ACC112 (cell line): ENCODE data around the gene MYCN.
"Not testable (repeated sequence)": the region's sequence is repeated elsewhere in the genome, so short reads cannot be mapped to it uniquely, and the experiment has no call there.

Experiments
- H2AFZ ChIP-seq: fragments of 200-600 bp; sonication (generic); one replicate; pipeline ENCODE4 v1.6.0; 2017; ENCODE audit warnings: antibody characterized with exemption, low read length; ENCODE audit not compliant: unreplicated experiment
- H3K27ac ChIP-seq: fragments of 200-600 bp; sonication (generic); 2 replicates; pipeline ENCODE4 v1.5.1; 2014; ENCODE audit warnings: low read depth, mild to moderate bottlenecking, antibody characterized with exemption, low read length, moderate library complexity
- H3K27me3 ChIP-seq: fragments of 200-600 bp; sonication (generic); 2 replicates; pipeline ENCODE4 v1.6.1; 2014; ENCODE audit warnings: mild to moderate bottlenecking, antibody characterized with exemption, low read length, moderate library complexity, mixed read lengths; ENCODE audit not compliant: insufficient read depth
- H3K36me3 ChIP-seq: fragments of 200-600 bp; sonication (generic); 2 replicates; pipeline ENCODE4 v1.6.1; 2016; ENCODE audit warnings: mild to moderate bottlenecking, antibody characterized with exemption, low read length, moderate library complexity, mixed read lengths; ENCODE audit not compliant: insufficient read depth
- H3K4me1 ChIP-seq: fragments of 200-600 bp; sonication (generic); one replicate; pipeline ENCODE4 v1.6.1; 2016; ENCODE audit warnings: low read length, mixed read lengths; ENCODE audit not compliant: insufficient read depth, unreplicated experiment, control insufficient read depth
- H3K4me3 ChIP-seq: fragments of 200-600 bp; sonication (generic); 2 replicates; pipeline ENCODE4 v1.5.1; 2014; ENCODE audit warnings: mild to moderate bottlenecking, low read depth, low read length
- H3K79me2 ChIP-seq: fragments of 200-600 bp; sonication (generic); one replicate; pipeline ENCODE4 v1.6.0; 2016; ENCODE audit warnings: low read length; ENCODE audit not compliant: control insufficient read depth, unreplicated experiment, insufficient read depth

The MYCN gene

GRCh38 chr2:15955232-15955988 is 15.1 kb downstream of the MYCN start:
- Histone ChIP-seq H3K79me2 (no peaks in the 10 kb centered on the region), H3K36me3 (no peaks in the 10 kb centered on the region), H2AFZ (no peak overlapping the region)

DNA sequence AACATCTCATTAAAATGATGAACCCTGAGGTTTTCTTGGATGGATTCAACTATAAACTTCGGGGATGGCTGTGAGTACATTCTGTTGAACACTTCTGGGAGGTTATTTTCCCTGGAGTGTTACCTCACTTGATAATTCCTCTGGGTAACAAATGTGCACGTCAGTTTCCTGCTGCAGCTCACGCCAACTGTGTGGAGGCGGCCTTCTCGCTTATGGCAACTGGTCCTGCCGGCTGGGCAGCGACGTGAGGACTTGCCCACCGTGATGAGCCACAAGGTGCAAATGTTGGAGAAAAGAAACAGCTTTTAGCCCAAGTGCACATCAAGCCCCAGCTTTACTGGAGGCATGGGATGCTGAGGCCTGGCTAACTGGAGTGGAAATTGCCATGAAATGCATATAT is 15.9 kb downstream of the MYCN start:
- Histone ChIP-seq H2AFZ (no peak overlapping the region), H3K27me3 (no peaks in the 10 kb centered on the region), H3K4me1 (no peaks in the 10 kb centered on the region), H3K79me2 (no peaks in the 10 kb centered on the region), H3K4me3 (no peak overlapping the region), H3K36me3 (no peaks in the 10 kb centered on the region), H3K27ac (no peak overlapping the region)

More at GRCh38 chr2:15955232-15955988, 15.1 kb downstream of the MYCN start:
- Histone ChIP-seq H3K27me3 (no peaks in the 10 kb centered on the region), H3K4me3 (no peak overlapping the region), H3K27ac (no peak overlapping the region), H3K4me1 (no peaks in the 10 kb centered on the region)

GRCh38 chr2:15956751-15957736 is 16.7 kb downstream of the MYCN start:
- Histone ChIP-seq H3K4me1 (no peaks in the 10 kb centered on the region), H3K4me3 (no peak overlapping the region), H2AFZ (no peak overlapping the region), H3K36me3 (no peaks in the 10 kb centered on the region), H3K27me3 (no peaks in the 10 kb centered on the region), H3K27ac (no peak overlapping the region), H3K79me2 (no peaks in the 10 kb centered on the region)

GRCh38 chr2:15957881-15958713 is 17.7 kb downstream of the MYCN start:
- H3K4me1 ChIP-seq = no peaks in the 10 kb centered on the region
- H3K27ac ChIP-seq = no peak overlapping the region
- H3K27me3 ChIP-seq = no peaks in the 10 kb centered on the region
- no peak overlapping the region for H2AFZ ChIP-seq
- no peaks in the 10 kb centered on the region for H3K79me2 ChIP-seq
- H3K36me3 ChIP-seq = no peaks in the 10 kb centered on the region
- no peak overlapping the region for H3K4me3 ChIP-seq

GRCh38 chr2:15959331-15960153 is 19.2 kb downstream of the MYCN start:
- Histone ChIP-seq H3K79me2 (no peaks in the 10 kb centered on the region), H3K36me3 (no peaks in the 10 kb centered on the region), H3K4me1 (no peaks in the 10 kb centered on the region), H3K27ac (no peak overlapping the region), H2AFZ (no peak overlapping the region), H3K27me3 (no peaks in the 10 kb centered on the region), H3K4me3 (no peak overlapping the region)

- H3K27me3 ChIP-seq, H3K27ac ChIP-seq, H3K4me3 ChIP-seq, H3K36me3 ChIP-seq, H3K4me1 ChIP-seq, H2AFZ ChIP-seq, H3K79me2 ChIP-seq: not testable (repeated sequence)
Measured at GRCh38 chr2:15960154-15960520, 19.8 kb downstream of the MYCN start.

DNA sequence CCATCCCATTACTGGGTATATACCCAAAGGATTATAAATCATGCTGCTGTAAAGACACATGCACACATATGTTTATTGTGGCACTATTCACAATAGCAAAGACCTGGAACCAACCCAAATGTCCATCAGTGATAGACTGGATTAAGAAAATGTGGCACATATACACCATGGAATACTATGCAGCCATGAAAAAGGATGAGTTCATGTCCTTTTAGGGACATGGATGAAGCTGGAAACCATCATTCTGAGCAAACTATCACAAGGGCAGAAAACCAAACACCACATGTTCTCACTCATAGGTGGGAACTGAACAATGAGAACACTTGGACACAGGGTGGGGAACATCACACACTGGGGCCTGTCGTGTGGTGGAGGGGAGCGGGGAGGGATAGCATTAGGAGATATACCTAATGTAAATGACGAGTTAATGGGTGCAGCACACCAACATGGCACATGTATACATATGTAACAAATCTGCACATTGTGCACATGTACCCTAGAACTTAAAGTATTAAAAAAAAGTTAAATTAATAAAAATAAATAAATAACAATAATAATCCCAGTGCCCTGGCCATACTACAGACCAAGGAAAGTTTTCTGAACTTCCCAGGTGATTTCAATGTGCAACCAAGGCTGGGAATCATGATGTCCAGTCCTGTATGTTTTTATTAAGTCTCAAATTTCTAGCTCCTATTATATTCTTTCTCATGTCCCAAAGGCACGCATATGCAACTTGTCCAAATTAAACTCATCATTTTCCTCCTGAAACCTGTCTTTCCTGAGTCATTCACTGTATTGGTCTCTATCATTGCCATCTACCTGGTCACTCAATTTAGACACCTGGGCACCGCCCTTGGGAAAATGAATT is 23.0 kb downstream of the MYCN start:
- H3K79me2 ChIP-seq, H3K36me3 ChIP-seq, H3K4me3 ChIP-seq, H3K27ac ChIP-seq, H2AFZ ChIP-seq, H3K27me3 ChIP-seq, H3K4me1 ChIP-seq: not testable (repeated sequence)

DNA sequence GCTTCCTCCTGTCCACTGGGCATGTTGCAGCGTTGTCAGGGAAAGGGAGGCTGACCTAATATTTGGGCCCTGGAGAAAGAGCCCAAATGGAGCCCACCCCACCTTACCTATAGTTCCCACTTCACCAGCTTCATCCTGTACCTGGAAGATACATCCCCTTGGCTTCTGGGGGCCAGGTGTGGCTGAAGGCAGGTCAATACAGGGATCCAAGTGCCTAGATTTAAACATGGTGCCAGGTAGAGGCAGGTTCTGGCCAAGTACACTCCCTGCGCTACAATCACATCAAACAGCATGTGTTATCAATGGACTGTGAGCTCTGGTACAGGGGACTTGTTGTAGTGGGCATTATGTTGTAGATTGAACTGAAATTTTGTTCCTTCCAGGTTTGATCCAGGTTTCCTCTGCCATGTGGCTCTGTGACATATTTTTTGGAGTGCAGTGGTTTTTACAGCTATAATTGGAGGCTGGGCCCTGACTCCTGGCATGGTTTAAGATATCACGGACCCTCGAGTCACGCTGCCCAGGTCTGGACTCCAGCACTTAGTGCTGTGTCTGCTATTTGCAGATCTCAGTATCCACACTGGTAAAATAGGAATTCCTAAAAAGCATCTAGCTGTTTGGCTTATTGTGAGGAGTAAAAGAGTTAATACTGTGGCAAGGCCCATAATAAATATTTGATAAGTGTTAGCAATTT is 23.8 kb downstream of the MYCN start:
- Histone ChIP-seq H2AFZ (no peak overlapping the region), H3K79me2 (no peaks in the 10 kb centered on the region), H3K4me3 (no peak overlapping the region), H3K36me3 (no peaks in the 10 kb centered on the region), H3K27me3 (no peaks in the 10 kb centered on the region), H3K4me1 (no peaks in the 10 kb centered on the region), H3K27ac (no peak overlapping the region)

- Histone ChIP-seq H3K27ac (no peak overlapping the region), H3K4me1 (no peaks in the 10 kb centered on the region), H2AFZ (no peak overlapping the region), H3K27me3 (no peaks in the 10 kb centered on the region), H3K79me2 (no peaks in the 10 kb centered on the region), H3K36me3 (no peaks in the 10 kb centered on the region), H3K4me3 (no peak overlapping the region)
Measured at GRCh38 chr2:15964936-15965563, 24.7 kb downstream of the MYCN start.
